Activated CD4-positive, alpha-beta T cell treated with anti-CD3 and anti-CD28 coated beads, Interleukin-2, amount 50 U/mL, for 24 hours (primary cell): Measurements from ENCODE around the gene NKX1-1.

Experiments
- DNase-seq, 2 donors: peaks; one replicate each; pipeline ENCODE4 v3.0.0-alpha.2; 2020; ENCODE audit warnings: low read depth in 1 of 2, low spot score in 1 of 2

The NKX1-1 gene

GRCh38 chr4:1417522-1418390, 11.5 kb upstream of the NKX1-1 start:
- DNase-seq = no peak

DNA sequence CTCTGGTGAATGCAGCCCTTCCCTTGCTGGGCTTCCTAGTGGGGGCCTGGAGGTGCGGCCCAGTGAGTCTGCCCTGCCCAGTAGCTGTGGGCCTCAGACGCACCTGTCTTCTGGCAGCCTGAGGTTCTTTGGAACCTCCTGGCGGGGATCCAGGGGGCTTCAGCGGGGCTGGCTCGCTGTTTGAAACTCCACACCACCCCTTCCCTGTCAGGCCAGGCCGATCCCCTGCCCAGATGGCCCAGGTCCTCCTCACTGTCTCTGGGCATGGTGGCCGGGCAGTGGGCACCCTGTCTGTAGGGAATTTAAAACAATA, 10.7 kb upstream of the NKX1-1 start:
- no peak for DNase-seq

GRCh38 chr4:1416051-1416947, 10.1 kb upstream of the NKX1-1 start:
- DNase-seq = no peak

DNA sequence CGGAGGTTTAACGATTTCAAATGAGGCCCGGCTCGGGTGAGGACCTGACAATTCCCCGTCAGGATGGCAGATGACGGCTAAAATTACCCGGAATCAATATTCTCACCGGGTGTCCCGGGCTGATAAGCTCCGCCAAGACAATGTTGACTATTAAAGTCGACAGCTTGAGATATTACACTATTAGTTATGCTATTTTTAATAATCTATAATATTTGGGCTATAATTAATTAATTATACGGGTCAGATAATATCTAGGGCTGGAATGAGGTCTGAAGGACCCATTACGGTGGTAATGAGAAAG, 9.4 kb upstream of the NKX1-1 start:
- DNase-seq = no peak

DNA sequence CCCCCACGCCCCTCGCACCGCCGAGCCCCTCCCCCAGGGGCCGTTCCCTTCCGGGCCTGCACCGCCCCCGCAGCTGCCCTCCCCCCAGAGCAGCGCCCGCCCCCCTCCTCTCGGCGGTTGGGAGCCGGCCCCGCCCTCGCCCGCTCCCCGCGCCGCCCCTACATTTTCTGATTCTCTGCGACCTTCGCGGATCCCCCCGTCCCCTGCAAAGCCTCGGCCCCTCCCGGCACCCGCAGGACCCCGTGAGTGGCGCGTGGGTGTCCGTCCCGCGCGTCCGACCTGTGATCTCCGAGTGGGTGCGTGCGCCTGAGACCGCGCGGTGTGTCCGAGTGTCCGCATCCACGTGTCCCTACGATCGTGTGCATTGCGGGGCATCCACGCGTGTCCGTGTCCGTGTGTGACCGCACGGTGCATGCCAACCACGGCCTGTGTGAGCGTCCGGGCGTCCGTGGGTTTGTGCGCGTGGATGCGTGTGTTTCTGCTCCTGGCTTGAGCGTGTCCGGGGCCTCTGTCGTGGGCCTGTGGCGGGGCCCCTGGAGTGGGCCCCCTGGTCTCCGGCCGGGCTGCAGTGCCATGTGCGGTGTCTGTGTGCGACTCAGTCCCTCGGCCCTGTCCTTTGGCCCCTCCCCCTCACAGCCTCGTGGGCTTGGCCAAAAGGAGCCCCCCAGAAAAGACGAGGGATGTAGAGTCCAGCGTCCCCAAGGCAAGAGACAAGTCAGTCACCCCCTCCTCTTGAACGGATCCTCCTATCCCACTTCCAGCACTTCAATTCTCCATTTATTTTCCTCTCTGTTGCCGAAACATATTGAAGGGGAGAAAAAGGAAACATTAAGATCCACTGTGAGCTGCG, 8.8 kb upstream of the NKX1-1 start:
- DNase-seq = no peak

GRCh38 chr4:1413687-1414479, 7.6 kb upstream of the NKX1-1 start:
- no peak for DNase-seq

- DNase-seq = no peak
Measured at GRCh38 chr4:1413204-1413663, 7.0 kb upstream of the NKX1-1 start.

DNA sequence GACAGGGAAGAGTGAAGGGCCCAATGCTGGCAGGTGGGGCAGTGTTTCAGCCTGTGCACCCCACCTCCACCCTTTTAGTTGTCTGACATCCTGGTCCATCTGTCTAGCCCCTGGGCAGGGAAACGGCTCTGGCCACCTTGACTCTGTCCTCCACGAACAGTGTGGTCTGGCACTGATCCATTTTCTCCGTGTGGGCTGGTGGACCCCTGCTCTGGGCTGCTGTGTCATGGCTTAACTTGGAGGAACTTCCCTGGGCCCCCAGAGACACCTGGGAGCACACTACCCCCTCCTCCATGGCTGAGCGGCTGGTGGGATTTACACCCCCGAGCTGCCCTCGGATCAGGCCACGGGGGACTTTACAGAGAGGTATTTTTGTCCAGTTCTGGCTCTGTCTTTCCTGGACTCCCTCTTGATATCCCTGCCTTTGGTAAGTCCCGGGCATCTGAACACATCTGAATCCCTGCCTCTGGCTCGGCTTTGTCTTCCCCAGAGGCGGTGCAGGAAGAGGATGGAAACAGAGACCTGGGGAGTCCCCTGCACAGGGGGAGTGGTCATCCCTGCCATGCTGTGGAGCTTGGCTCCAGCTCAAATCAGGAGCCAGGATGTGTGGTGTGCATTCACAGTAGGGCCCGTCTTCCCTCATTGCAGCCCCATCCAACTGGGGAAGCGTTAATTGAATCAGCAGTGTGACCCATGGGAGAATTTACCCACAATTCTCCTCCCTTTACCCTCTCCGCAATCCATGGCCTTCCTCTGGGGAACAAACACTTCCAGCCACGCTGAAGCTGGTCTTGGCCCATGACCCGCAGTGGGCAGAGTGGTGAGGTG, 6.3 kb upstream of the NKX1-1 start:
- no peak for DNase-seq

GRCh38 chr4:1411436-1412375, 5.5 kb upstream of the NKX1-1 start:
- DNase-seq = no peak

GRCh38 chr4:1410491-1411325, 4.5 kb upstream of the NKX1-1 start:
- peak in 1 of 2 donors; percentile 11 for DNase-seq

DNA sequence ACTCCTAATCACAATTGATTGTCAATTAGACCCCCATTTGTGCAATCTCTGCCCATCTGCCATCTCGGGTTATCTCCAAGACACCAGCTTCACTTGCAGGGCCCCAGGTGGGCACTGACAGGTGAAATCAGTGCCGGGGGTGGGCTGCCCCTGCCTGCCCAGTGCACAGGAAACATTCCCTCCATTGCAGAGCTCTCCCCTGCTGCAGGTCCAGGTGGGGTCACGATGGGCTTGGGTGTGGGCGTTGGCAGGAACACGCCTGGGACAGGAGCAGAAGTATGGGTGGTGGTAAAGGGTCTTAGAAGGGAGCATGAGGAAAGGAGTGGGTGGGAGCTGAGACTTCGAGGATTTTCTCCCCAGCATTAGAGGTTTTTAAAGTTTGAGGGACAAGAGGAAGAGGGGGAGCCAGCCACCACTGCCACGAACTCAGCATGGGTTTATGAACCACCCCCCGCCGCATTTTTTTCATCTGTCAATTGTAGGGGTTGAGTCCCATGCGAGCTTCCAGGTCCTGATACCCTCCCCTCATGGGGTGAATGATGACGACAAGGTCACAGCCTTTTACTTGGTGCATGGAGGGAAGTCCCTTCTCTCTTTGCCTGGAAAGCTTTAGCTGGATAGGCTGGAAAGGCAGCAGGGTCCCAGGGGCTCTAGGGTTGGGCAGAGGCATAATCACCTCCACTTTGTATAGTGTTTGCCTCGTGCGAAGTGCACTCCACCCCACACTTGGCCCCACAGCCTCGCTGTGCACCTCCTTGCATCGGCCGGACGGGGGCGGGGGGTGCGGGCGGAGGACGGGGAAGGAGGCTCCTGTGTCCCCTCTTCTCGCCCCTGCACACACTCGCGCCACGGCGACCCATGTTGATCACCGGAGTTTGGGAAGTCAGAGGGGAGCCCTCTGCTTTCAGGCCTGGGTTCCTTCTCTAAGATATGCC, 3.5 kb upstream of the NKX1-1 start:
- DNase-seq = no peak

- DNase-seq = no peak
Measured at GRCh38 chr4:1409079-1409478, 2.8 kb upstream of the NKX1-1 start.

GRCh38 chr4:1408418-1408817, 2.2 kb upstream of the NKX1-1 start:
- DNase-seq = no peak

DNA sequence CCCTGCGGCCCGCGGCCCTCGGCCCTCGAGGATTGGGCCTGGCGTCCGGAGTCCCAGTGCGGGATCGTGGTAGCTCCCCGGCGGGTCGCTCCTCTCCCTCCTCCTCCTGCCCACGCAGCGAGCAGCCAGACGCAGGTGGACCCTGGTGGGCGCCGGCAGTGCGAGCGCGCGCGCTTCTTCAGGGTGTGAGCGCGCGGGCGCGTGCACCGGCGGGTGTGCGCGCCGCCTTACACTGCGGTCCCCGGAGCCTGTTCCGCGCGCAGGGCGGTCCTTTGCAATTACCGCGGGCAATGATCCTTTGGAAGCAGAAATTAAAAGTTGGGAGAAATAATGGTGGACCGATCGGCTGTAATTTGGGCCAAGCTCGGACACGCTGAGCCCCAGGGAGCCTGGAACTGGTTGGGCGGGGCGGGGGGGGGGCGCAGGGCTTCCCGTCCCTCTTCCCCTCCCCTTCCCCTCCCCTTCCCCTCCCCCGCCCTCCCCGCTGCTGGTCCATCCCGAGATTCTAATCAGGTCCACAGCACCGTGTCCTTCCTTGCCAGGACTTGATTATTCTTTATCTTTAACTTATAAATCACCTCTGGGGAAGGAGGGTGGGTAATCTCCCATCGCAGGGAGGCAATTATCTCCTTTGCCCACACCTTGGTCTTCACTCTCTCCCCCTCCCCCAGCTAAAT, 1.6 kb upstream of the NKX1-1 start:
- no peak for DNase-seq

- no peak for DNase-seq
Measured at GRCh38 chr4:1406981-1407656, 877 bp upstream of the NKX1-1 start.
